ENCODE measurements around the gene EPAS1.
"Not testable (repeated sequence)": the region's sequence is repeated elsewhere in the genome, so short reads cannot be mapped to it uniquely, and the experiment has no call there.

The EPAS1 gene

GRCh38 chr2:46383113-46383395, 85.8 kb downstream of the EPAS1 start:
- no peak for DNase-seq (ENCODE audit: low spot score)

GRCh38 chr2:46383784-46384456, 86.7 kb downstream of the EPAS1 start:
- DNase-seq (ENCODE audit: low spot score): no peak

DNA sequence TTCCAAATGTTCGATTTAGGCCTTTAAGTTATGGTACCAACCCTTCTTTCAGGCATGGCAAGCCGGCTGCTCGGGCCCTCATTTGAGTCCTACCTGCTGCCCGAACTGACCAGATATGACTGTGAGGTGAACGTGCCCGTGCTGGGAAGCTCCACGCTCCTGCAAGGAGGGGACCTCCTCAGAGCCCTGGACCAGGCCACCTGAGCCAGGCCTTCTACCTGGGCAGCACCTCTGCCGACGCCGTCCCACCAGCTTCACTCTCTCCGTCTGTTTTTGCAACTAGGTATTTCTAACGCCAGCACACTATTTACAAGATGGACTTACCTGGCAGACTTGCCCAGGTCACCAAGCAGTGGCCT, 87.2 kb downstream of the EPAS1 start:
- no peak for DNase-seq (ENCODE audit: low spot score)

- DNase-seq (ENCODE audit: low spot score): no peak
Measured at GRCh38 chr2:46385786-46386577, 88.8 kb downstream of the EPAS1 start.

DNA sequence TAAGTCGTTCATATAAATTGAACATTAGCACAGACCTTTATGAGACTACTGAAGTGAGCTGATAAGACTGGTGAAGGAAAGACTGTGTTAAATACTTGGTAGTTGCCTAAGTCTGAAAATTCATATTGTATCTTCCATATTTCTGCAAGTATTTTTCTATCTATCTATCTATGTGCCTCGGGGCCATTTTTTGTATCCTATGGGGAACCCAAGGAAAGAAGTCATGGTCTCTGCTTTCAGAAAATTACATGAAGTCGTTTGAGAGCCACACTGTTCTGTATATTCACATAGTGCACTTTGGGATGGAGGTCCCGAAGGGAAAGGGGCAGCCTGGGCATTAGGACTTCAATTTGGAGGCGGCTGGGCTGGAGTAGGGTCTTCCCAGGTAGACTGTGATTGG, 89.6 kb downstream of the EPAS1 start:
- DNase-seq (ENCODE audit: low spot score): no peak

DNA sequence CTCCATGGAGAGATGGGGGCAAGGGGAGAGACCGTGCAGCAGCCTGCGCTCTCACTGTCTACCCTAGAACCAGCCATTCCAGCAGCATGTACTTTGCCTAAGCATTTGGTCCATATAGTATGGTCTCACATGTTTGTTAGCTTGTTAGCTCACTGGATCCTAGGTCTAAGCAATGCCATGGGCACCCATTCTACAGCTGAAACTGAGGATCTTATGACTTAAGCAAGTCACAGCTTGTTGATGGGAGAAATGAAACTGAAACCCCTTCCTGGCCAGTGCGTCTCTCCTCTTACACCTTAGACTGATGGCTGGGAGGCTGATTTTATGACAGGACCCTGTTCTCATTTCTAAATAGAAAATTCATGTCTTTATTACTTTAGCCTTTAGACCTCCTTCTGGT, 90.1 kb downstream of the EPAS1 start:
- no peak for DNase-seq (ENCODE audit: low spot score)

- no peak for DNase-seq (ENCODE audit: low spot score)
Measured at GRCh38 chr2:46387886-46388515, 90.8 kb downstream of the EPAS1 start.

DNA sequence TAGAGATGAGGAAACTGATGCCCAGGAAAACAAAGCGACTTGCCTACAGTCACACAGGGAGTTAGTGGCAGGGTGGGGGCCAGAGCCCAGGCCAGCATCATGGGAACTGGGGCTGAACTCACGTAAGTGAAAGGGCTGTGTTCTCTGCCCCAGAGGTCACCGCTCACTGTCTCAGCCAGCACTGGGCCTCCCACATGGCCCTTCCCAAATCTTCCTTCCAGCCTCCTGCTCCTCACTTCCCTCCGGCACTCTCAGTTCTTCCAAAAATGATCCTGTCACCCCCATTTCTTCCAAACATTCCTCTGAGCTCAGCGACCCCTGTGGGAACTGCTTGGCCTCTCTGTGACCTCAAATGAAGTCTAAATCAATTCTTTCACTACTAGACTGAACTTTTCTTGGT, 91.7 kb downstream of the EPAS1 start:
- DNase-seq (ENCODE audit: low spot score): no peak

GRCh38 chr2:46389417-46389916, 92.3 kb downstream of the EPAS1 start:
- no peak for DNase-seq (ENCODE audit: low spot score)

GRCh38 chr2:46390036-46390435, 92.8 kb downstream of the EPAS1 start:
- DNase-seq (ENCODE audit: low spot score): no peak

GRCh38 chr2:46390901-46391395, 93.7 kb downstream of the EPAS1 start:
- no peak for DNase-seq (ENCODE audit: low spot score)

DNA sequence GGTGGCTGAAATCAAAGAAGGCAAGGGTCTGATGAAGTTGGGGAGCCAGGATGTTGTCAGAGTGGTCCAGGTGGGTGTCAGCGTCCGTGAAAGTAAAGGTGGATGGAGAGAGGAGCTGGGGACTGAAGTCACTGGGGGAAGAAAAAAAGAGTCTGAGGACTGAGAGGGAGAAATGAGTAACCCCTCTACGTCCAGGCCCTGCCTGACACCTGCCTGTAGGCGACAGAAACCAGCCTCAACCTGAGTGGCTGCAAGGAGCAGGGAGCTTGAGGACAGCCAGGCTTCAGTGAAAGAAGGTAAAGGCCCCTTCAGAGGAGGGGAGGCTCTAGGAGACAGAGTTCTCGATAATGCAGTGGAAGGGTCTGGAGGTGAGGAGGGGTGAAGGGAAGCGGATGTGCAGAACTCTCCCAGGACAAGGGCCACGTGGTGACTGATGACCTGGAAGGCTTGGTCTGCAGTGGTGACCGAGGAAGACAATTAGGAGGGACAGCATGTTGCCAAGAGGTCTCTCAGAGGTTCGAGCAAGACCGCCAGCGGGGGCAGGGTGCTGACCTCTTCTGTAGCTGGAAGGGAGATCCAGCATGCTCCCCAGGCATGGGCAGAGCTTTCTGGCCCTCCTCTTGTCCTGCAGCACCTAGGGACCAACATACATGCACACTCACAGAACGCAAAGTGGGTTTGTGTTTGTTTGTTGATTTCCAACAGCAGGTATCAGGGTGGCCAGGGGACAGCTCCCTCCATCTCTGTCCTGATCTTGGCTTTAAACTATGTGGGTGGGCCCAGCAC, 95.5 kb downstream of the EPAS1 start:
- DNase-seq (ENCODE audit: low spot score): no peak

GRCh38 chr2:46393347-46393820, 96.2 kb downstream of the EPAS1 start:
- DNase-seq (ENCODE audit: low spot score): no peak

DNA sequence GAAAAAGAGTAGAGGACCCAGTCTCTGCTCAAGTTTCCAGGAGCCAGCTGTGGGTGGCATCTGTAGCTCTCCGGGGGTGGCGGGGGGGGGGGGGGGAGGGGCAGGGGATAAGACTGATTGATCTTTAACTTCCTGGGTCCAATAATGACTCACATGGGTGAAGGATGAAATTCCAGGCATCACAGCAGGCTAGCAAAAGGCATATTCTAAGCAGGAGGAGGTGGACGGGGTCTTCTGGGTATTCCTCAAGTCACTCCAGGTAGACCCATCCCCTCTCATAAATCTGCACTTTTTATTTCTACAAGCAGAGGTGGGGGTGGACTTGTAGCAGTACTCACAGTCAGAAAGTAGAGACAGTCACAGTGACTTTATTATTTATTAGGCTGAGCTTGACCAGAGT, 96.7 kb downstream of the EPAS1 start:
- no peak for DNase-seq (ENCODE audit: low spot score)

GRCh38 chr2:46394649-46395510, 97.7 kb downstream of the EPAS1 start:
- no peak for DNase-seq (ENCODE audit: low spot score)

GRCh38 chr2:46395730-46396129, 98.5 kb downstream of the EPAS1 start:
- not testable (repeated sequence) for DNase-seq (ENCODE audit: low spot score)

- no peak for DNase-seq (ENCODE audit: low spot score)
Measured at GRCh38 chr2:46400016-46400415, 102.8 kb downstream of the EPAS1 start.

- DNase-seq (ENCODE audit: low spot score): no peak
Measured at GRCh38 chr2:46402874-46403273, 105.7 kb downstream of the EPAS1 start.

DNA sequence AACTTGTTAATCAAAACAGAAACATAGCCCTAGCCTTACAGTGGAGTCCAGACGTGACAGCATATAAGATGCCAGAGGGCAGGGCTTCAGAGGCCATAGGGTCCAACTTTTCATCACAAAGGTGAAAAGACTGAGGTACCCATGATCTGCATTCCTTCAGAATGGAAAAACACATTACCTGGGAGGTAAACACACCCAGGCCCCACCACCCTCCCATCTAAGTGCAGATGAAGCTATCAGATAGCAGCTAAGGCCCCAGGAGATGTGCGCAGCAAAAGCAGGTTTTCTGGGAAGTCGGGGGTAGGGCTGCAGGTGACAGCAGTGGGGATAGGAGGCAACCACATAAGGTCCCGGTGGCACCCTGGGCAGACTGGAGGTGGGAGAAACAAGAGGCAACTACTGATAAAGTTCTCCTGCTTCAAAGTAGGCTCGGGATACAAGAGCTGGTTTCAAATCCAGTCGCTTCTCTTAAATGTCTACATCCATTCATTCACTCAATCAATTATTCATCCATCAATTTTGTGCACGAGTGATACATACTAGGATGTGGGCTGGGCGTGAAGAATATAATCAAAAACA, 107.1 kb downstream of the EPAS1 start:
- no peak for DNase-seq (ENCODE audit: low spot score)

- no peak for DNase-seq (ENCODE audit: low spot score)
Measured at GRCh38 chr2:46407852-46408455, 110.7 kb downstream of the EPAS1 start.
